ENCODE results near the gene IFNA10. TPM values are rescaled to one million over a fixed set of nuclear protein-coding genes. Genes with fewer than 3 reads are reported as not detected.

IFNA10 gene
- total RNA-seq, 1 experiment from 2014 or later, result not detected

GRCh38 chr9:21252721-21253547, 46.0 kb upstream of the IFNA10 start:
- Histone ChIP-seq H4K20me1 (ENCODE audit: control insufficient read depth, insufficient read depth, insufficient read length) (no peaks in the 10 kb centered on the region), H3T11ph (ENCODE audit: low read length) (no peak overlapping the region), H3K4me2 (ENCODE audit: insufficient read depth, insufficient read length, low read length) (no peak overlapping the region), H3K23me2 (ENCODE audit: insufficient read length, low read depth, low read length, poor library complexity, severe bottlenecking) (no peaks in the 10 kb centered on the region), H2BK12ac (ENCODE audit: insufficient read length, low read depth, low read length) (no peak overlapping the region), H4K5ac (ENCODE audit: insufficient read length, low read depth, low read length) (no peak overlapping the region), H3K27me3 (ENCODE audit: insufficient read depth, low read length) (no peaks in the 10 kb centered on the region), H4K8ac (replicated peaks; ENCODE audit: insufficient read length, low read depth, low read length) (no peak overlapping the region), H2AFZ (ENCODE audit: low read length) (no peak overlapping the region), H3K9me3 (ENCODE audit: control insufficient read depth, low read depth, low read length) (no peaks in the 10 kb centered on the region), H2BK120ac (ENCODE audit: low read depth, low read length, poor library complexity, severe bottlenecking) (no peak overlapping the region), H3K79me2 (ENCODE audit: insufficient read depth, low read length) (no peaks in the 10 kb centered on the region), H2AK5ac (ENCODE audit: insufficient read length, low read length) (no peak overlapping the region), H2BK15ac (ENCODE audit: low read depth, low read length) (no peak overlapping the region), H3K4me1 (ENCODE audit: insufficient read depth, low read length) (no peaks in the 10 kb centered on the region), H3K27ac (ENCODE audit: insufficient read length, low read depth, low read length) (no peak overlapping the region), H2BK20ac (ENCODE audit: low read depth, low read length, poor library complexity, severe bottlenecking) (no peak overlapping the region), H3K23ac (ENCODE audit: insufficient read length, low read depth, low read length) (no peak overlapping the region), H3K9ac (ENCODE audit: extremely low read depth, insufficient read length, low read length) (no peak overlapping the region), H2BK5ac (ENCODE audit: insufficient read length, low read length) (no peak overlapping the region), H3K14ac (ENCODE audit: insufficient read depth, low read length) (no peak overlapping the region), H4K91ac (ENCODE audit: insufficient read length, low read depth, low read length) (no peak overlapping the region), H3K18ac (ENCODE audit: insufficient read length, low read depth, low read length) (no peak overlapping the region), H3K79me1 (ENCODE audit: insufficient read depth, low read depth, low read length, poor library complexity, severe bottlenecking) (no peaks in the 10 kb centered on the region), H3K56ac (ENCODE audit: insufficient read length, low read depth, low read length) (no peak overlapping the region), H3K4ac (ENCODE audit: low read depth, low read length) (no peak overlapping the region)
- no CpG with 5 or more reads among the region's 3 CpGs for WGBS (ENCODE audit: extremely low coverage, insufficient read length, low lambda C conversion rate)
- Mint-ChIP-seq H3K27me3 (ENCODE audit: low read depth) (peaks cover 32% of the 10 kb centered on the region), H3K27ac (peak overlapping the region in 1 of 3 experiments; percentile 35; a peak in 1 of 7 replicates), H3K4me3 (no peak overlapping the region), H3K4me1 (peaks cover 16 to 17% of the 10 kb centered on the region in 2 experiments), H3K9me3 (peaks cover 2 to 3% of the 10 kb centered on the region in 2 experiments; a peak in 2 of 5 replicates), H3K36me3 (ENCODE audit: insufficient read depth in 1 of 3, low read depth in 3 of 3) (no peaks in the 10 kb centered on the region)
- peak; percentile 72 for TF ChIP-seq CTCF (conservative IDR thresholded peaks at IDR 0.05)
- no peak for DNase-seq
